Glutamatergic neuron (in vitro differentiated cells): ENCODE results near the gene GCGR. TPM values are rescaled to one million over a fixed set of nuclear protein-coding genes. Genes with fewer than 3 reads are reported as not detected.

Source experiments
- DNase-seq: peaks from one replicate; pipeline ENCODE4 v3.0.0; 2022
- H3K27ac Mint-ChIP-seq: one replicate; pipeline ENCODE4 v1.8.0; 2020; ENCODE audit warnings: mild to moderate bottlenecking, mixed read lengths, inconsistent platforms; ENCODE audit not compliant: unreplicated experiment
- H3K27me3 Mint-ChIP-seq: one replicate; pipeline ENCODE4 v1.8.0; 2020; ENCODE audit warnings: mild to moderate bottlenecking, moderate library complexity, mixed read lengths, inconsistent platforms; ENCODE audit not compliant: unreplicated experiment
- H3K36me3 Mint-ChIP-seq: one replicate; pipeline ENCODE4 v1.8.0; 2020; ENCODE audit warnings: mild to moderate bottlenecking, mixed read lengths, inconsistent platforms; ENCODE audit not compliant: unreplicated experiment
- H3K4me1 Mint-ChIP-seq: one replicate; pipeline ENCODE4 v1.8.0; 2020; ENCODE audit warnings: mild to moderate bottlenecking, low read depth, mixed read lengths, inconsistent platforms; ENCODE audit not compliant: unreplicated experiment
- H3K4me3 Mint-ChIP-seq: one replicate; pipeline ENCODE4 v1.8.0; 2020; ENCODE audit warnings: mild to moderate bottlenecking, mixed read lengths, inconsistent platforms; ENCODE audit not compliant: unreplicated experiment
- H3K9me3 Mint-ChIP-seq: one replicate; pipeline ENCODE4 v1.8.0; 2020; ENCODE audit warnings: mild to moderate bottlenecking, moderate library complexity, mixed read lengths, inconsistent platforms; ENCODE audit not compliant: unreplicated experiment
- CTCF ChIP-seq: fragments of 200-600 bp; sonication (generic); IDR thresholded peaks from one replicate; pipeline ENCODE4 v1.5.0; 2021; ENCODE audit not compliant: partially characterized antibody, unreplicated experiment
- total RNA-seq: library from RNA; stranded (reverse); fragmentation: NEBNext Ultra II Directional; extraction: Animal tissue kit (Norgen Biotek cat#: 25700); gene quantifications from one replicate; pipeline ENCODE4 v1.2.1, GENCODE V29; 2021; ENCODE audit not compliant: unreplicated experiment

The GCGR gene
- total RNA-seq, 1 donor from 2014 or later, result 6.7 TPM

GRCh38 chr17:81808778-81809555 is 5.0 kb downstream of the GCGR start:
- Mint-ChIP-seq H3K9me3 (peaks cover 9% of the 10 kb centered on the region), H3K4me3 (peak overlapping the region; percentile 74), H3K4me1 (peaks cover 7% of the 10 kb centered on the region), H3K27me3 (peaks cover 10% of the 10 kb centered on the region), H3K27ac (peak overlapping the region; percentile 97), H3K36me3 (peaks cover 8% of the 10 kb centered on the region)
- DNase-seq, result no peak
- no peak for TF ChIP-seq CTCF

DNA sequence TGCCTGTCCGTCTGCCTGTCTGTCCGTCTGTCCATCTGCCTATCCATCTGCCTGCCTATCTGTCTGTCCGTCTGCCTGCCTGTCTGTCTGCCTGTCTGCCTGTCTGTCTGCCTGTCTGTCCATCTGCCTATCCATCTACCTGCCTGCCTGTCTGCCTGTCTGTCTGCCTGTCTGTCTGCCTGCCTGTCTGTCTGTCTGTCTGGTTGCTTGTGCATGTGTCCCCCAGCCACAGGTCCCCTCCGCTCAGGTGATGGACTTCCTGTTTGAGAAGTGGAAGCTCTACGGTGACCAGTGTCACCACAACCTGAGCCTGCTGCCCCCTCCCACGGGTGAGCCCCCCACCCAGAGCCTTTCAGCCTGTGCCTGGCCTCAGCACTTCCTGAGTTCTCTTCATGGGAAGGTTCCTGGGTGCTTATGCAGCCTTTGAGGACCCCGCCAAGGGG is 5.6 kb downstream of the GCGR start:
- no peak for TF ChIP-seq CTCF
- Mint-ChIP-seq H3K4me1 (peaks cover 7% of the 10 kb centered on the region), H3K27me3 (peaks cover 10% of the 10 kb centered on the region), H3K9me3 (peaks cover 9% of the 10 kb centered on the region), H3K27ac (peak overlapping the region; percentile 97), H3K4me3 (peak overlapping the region; percentile 74), H3K36me3 (peaks cover 8% of the 10 kb centered on the region)
- DNase-seq, result no peak

- peaks cover 7% of the 10 kb centered on the region for H3K4me1 Mint-ChIP-seq
- no peak for DNase-seq
- H3K4me3 Mint-ChIP-seq, result no peak overlapping the region
- H3K27ac Mint-ChIP-seq, result no peak overlapping the region
- no peak for TF ChIP-seq CTCF
- peaks cover 9% of the 10 kb centered on the region for H3K9me3 Mint-ChIP-seq
- H3K27me3 Mint-ChIP-seq, result peaks cover 10% of the 10 kb centered on the region
- H3K36me3 Mint-ChIP-seq, result peaks cover 8% of the 10 kb centered on the region
Measured at GRCh38 chr17:81810476-81810875, 6.5 kb downstream of the GCGR start.

GRCh38 chr17:81810892-81811704 is 7.1 kb downstream of the GCGR start:
- Mint-ChIP-seq H3K27me3 (peaks cover 10% of the 10 kb centered on the region), H3K9me3 (peaks cover 10% of the 10 kb centered on the region), H3K4me3 (no peak overlapping the region), H3K4me1 (peaks cover 7% of the 10 kb centered on the region), H3K36me3 (peaks cover 8% of the 10 kb centered on the region), H3K27ac (no peak overlapping the region)
- DNase-seq, result no peak
- no peak for TF ChIP-seq CTCF
